Measurements from ENCODE around the gene RPS6KA5. TPM values are rescaled to one million over a fixed set of nuclear protein-coding genes. Genes with fewer than 3 reads are reported as not detected.

RPS6KA5 gene
- total RNA-seq, 4 donors from 2014 or later = 5.8 to 18.4 (median 9.8) TPM

- intact Hi-C loops (cut with DNase I; ENCODE audit: low total_unique reads) = no loop called here
- H3K36me3 ChIP-seq = no peaks in the 10 kb centered on the region
- in situ Hi-C loops (cut with MboI; ENCODE audit: low sequenced_read_pairs in 4 of 4) = no loop called here
- ATAC-seq (no peak), DNase-seq (no peak)
- no peaks in the 10 kb centered on the region for H3K9me3 ChIP-seq
- no peak overlapping the region for H3K4me3 ChIP-seq
- H3K4me1 ChIP-seq = no peaks in the 10 kb centered on the region
- no peak for TF ChIP-seq POLR2A (IDR thresholded peaks at IDR 0.05)
- TF ChIP-seq CTCF (IDR thresholded peaks at IDR 0.05 in 4 of 5, conservative IDR thresholded peaks at IDR 0.05 in 1 of 5) = no peak
- no peaks in the 10 kb centered on the region for H3K27me3 ChIP-seq
- no peak overlapping the region for H3K27ac ChIP-seq
Measured at GRCh38 chr14:91084516-91084915, 24.1 kb upstream of the RPS6KA5 start.

GRCh38 chr14:91082282-91082681 lies 21.8 kb upstream of the RPS6KA5 start:
- intact Hi-C loops (cut with DNase I; ENCODE audit: low total_unique reads) (no loop called here), in situ Hi-C loops (cut with MboI; ENCODE audit: low sequenced_read_pairs in 4 of 4) (no loop called here)
- Histone ChIP-seq H3K4me1 (no peaks in the 10 kb centered on the region), H3K9me3 (no peaks in the 10 kb centered on the region), H3K4me3 (no peak overlapping the region), H3K27ac (no peak overlapping the region), H3K36me3 (no peaks in the 10 kb centered on the region), H3K27me3 (no peaks in the 10 kb centered on the region)
- DNase-seq = no peak
- no peak for TF ChIP-seq POLR2A (IDR thresholded peaks at IDR 0.05)
- TF ChIP-seq CTCF (IDR thresholded peaks at IDR 0.05 in 4 of 5, conservative IDR thresholded peaks at IDR 0.05 in 1 of 5) = no peak
- ATAC-seq = no peak

GRCh38 chr14:91080071-91080470 lies 19.6 kb upstream of the RPS6KA5 start:
- H3K36me3 ChIP-seq = no peaks in the 10 kb centered on the region
- in situ Hi-C loops (cut with MboI; ENCODE audit: low sequenced_read_pairs in 4 of 4) = no loop called here

GRCh38 chr14:91078095-91078737 lies 17.8 kb upstream of the RPS6KA5 start:
- H3K4me3 ChIP-seq = no peak overlapping the region
- no peak overlapping the region for H3K27ac ChIP-seq
- H3K4me1 ChIP-seq = no peaks in the 10 kb centered on the region
- H3K9me3 ChIP-seq = no peaks in the 10 kb centered on the region
- no peaks in the 10 kb centered on the region for H3K36me3 ChIP-seq
- ATAC-seq (no peak), DNase-seq (no peak)
- TF ChIP-seq CTCF (IDR thresholded peaks at IDR 0.05 in 4 of 5, conservative IDR thresholded peaks at IDR 0.05 in 1 of 5) (no peak), POLR2A (IDR thresholded peaks at IDR 0.05) (no peak)
- intact Hi-C loops (cut with DNase I; ENCODE audit: low total_unique reads) (no loop called here), in situ Hi-C loops (cut with MboI; ENCODE audit: low sequenced_read_pairs in 4 of 4) (no loop called here)
- no peaks in the 10 kb centered on the region for H3K27me3 ChIP-seq

More at GRCh38 chr14:91080071-91080470, 19.6 kb upstream of the RPS6KA5 start:
- no peak overlapping the region for H3K4me3 ChIP-seq
- intact Hi-C loops (cut with DNase I; ENCODE audit: low total_unique reads) = no loop called here
- no peaks in the 10 kb centered on the region for H3K27me3 ChIP-seq
- DNase-seq = no peak
- H3K27ac ChIP-seq = no peak overlapping the region
- H3K9me3 ChIP-seq = no peaks in the 10 kb centered on the region
- ATAC-seq = no peak
- no peaks in the 10 kb centered on the region for H3K4me1 ChIP-seq
- no peak for TF ChIP-seq CTCF (IDR thresholded peaks at IDR 0.05 in 4 of 5, conservative IDR thresholded peaks at IDR 0.05 in 1 of 5)

- DNase-seq (no peak), ATAC-seq (no peak)
- intact Hi-C loops (cut with DNase I; ENCODE audit: low total_unique reads) (no loop called here), in situ Hi-C loops (cut with MboI; ENCODE audit: low sequenced_read_pairs in 4 of 4) (no loop called here)
- Histone ChIP-seq H3K27ac (no peak overlapping the region), H3K4me3 (no peak overlapping the region), H3K9me3 (no peaks in the 10 kb centered on the region), H3K36me3 (no peaks in the 10 kb centered on the region), H3K27me3 (no peaks in the 10 kb centered on the region), H3K4me1 (no peaks in the 10 kb centered on the region)
- TF ChIP-seq POLR2A (IDR thresholded peaks at IDR 0.05) (no peak), CTCF (IDR thresholded peaks at IDR 0.05 in 4 of 5, conservative IDR thresholded peaks at IDR 0.05 in 1 of 5) (no peak)
Measured at GRCh38 chr14:91075553-91075952, 15.1 kb upstream of the RPS6KA5 start.

All from gastrocnemius medialis (tissue), 4 donors.